H1 (cell line): Measurements from ENCODE around the gene BYSL. TPM values are rescaled to one million over a fixed set of nuclear protein-coding genes. Genes with fewer than 3 reads are reported as not detected.

Experiments
- ASH2L ChIP-seq: fragments of 200-600, 300-600 bp; sonication (generic); IDR thresholded peaks from one replicate; pipeline ENCODE4 v1.7.1; 2017; ENCODE audit warnings: low read length
- ATF2 ChIP-seq: IDR thresholded peaks from 2 replicates; pipeline ENCODE4 v1.6.1; 2012; ENCODE audit warnings: low read length, inconsistent platforms
- BACH1 ChIP-seq: IDR thresholded peaks from 2 replicates; pipeline ENCODE4 v1.6.1; 2012; ENCODE audit warnings: low read length, improper control_type of control experiment
- CBX5 ChIP-seq: fragments of 300-800, 300-1000 bp; sonication (generic); IDR thresholded peaks from 2 replicates; pipeline ENCODE4 v1.7.1; 2016; ENCODE audit warnings: antibody characterized with exemption, low read length, low read depth
- CBX8 ChIP-seq: fragments of 300-800, 300-1000 bp; sonication (generic); IDR thresholded peaks from 2 replicates; pipeline ENCODE4 v1.7.1; 2016; ENCODE audit warnings: low read depth, low read length, borderline replicate concordance
- CEBPB ChIP-seq: IDR thresholded peaks from 2 replicates; pipeline ENCODE4 v1.6.1; 2012; ENCODE audit warnings: low read depth, low read length
- CHD1 ChIP-seq: IDR thresholded peaks from 2 replicates; pipeline ENCODE4 v1.6.1; 2012; ENCODE audit warnings: low read depth, low read length, improper control_type of control experiment
- E2F6 ChIP-seq: IDR thresholded peaks from 2 replicates; pipeline ENCODE4 v1.6.1; 2012; ENCODE audit warnings: inconsistent platforms
- EZH2 ChIP-seq: fragments of 200-600 bp; sonication (generic); IDR thresholded peaks from 2 replicates; pipeline ENCODE4 v1.7.1; 2012; ENCODE audit warnings: low read depth, mild to moderate bottlenecking, moderate library complexity, low read length, inconsistent platforms; ENCODE audit not compliant: severe bottlenecking
- HDAC2 ChIP-seq, 2 experiments: fragments of 300-600 bp in 1 of 2; sonication (generic) in 1 of 2; IDR thresholded peaks; 2 replicates each; pipeline ENCODE4 v1.6.1; 2011 to 2012; ENCODE audit warnings: low read depth in 2 of 2, low read length in 2 of 2, mild to moderate bottlenecking in 2 of 2, moderate library complexity in 2 of 2, borderline replicate concordance in 1 of 2, inconsistent platforms in 1 of 2
- HDAC6 ChIP-seq: IDR thresholded peaks from one replicate; pipeline ENCODE4 v1.7.1; 2012; ENCODE audit warnings: low read depth, mild to moderate bottlenecking, inconsistent platforms, low read length, moderate library complexity
- JUND ChIP-seq: IDR thresholded peaks from 2 replicates; pipeline ENCODE4 v1.6.1; 2011; ENCODE audit warnings: mild to moderate bottlenecking, improper control_type of control experiment, low read length
- KDM1A ChIP-seq: fragments of 200-600, 300-600 bp; sonication (generic); IDR thresholded peaks from 2 replicates; pipeline ENCODE4 v1.7.1; 2016; ENCODE audit warnings: mild to moderate bottlenecking, low read length, borderline replicate concordance
- KDM4A ChIP-seq: IDR thresholded peaks from one replicate; pipeline ENCODE4 v1.7.1; 2012; ENCODE audit warnings: low read depth, mild to moderate bottlenecking, moderate library complexity, low read length, inconsistent platforms; ENCODE audit not compliant: severe bottlenecking
- KDM5A ChIP-seq: fragments of 200-600 bp; IDR thresholded peaks from 2 replicates; pipeline ENCODE4 v1.7.1; 2012; ENCODE audit warnings: mild to moderate bottlenecking, low read length, inconsistent platforms, mixed read lengths
- POLR2A ChIP-seq, 2 experiments: IDR thresholded peaks; 1 replicate in 1 of 2; 2 replicates in 1 of 2; pipeline ENCODE4 v1.6.1; 2011; ENCODE audit warnings: low read depth in 2 of 2, low read length in 2 of 2, mild to moderate bottlenecking in 2 of 2; ENCODE audit errors: control extremely low read depth in 1 of 2
- POU5F1 ChIP-seq: IDR thresholded peaks from 2 replicates; pipeline ENCODE4 v1.6.1; 2011; ENCODE audit warnings: low read depth, mild to moderate bottlenecking, low read length, moderate library complexity
- RFX5 ChIP-seq: IDR thresholded peaks from 2 replicates; pipeline ENCODE4 v1.6.1; 2011; ENCODE audit warnings: low read depth, low read length, improper control_type of control experiment, borderline replicate concordance
- RNF2 ChIP-seq: fragments of 200-900, 300-1000 bp; sonication (generic); IDR thresholded peaks from 2 replicates; pipeline ENCODE4 v1.7.1; 2016; ENCODE audit warnings: borderline replicate concordance, low read depth, mild to moderate bottlenecking, antibody characterized with exemption, low read length; ENCODE audit not compliant: poor library complexity, severe bottlenecking; ENCODE audit errors: missing control alignments
- SIN3A ChIP-seq, 2 experiments: IDR thresholded peaks in 1 of 2; conservative IDR thresholded peaks in 1 of 2; 2 replicates each; pipeline ENCODE4 v1.6.1; 2011 to 2012; ENCODE audit warnings: low read length in 2 of 2, improper control_type of control experiment in 1 of 2, low read depth in 1 of 2, mild to moderate bottlenecking in 1 of 2
- TAF1 ChIP-seq: IDR thresholded peaks from 2 replicates; pipeline ENCODE4 v1.6.1; 2011; ENCODE audit warnings: mild to moderate bottlenecking, low read depth, low read length
- polyA plus RNA-seq, 7 experiments: library from polyadenylated mRNA; depleted of rRNA in 3 of 7; stranded (reverse) in 5 of 7; unstranded in 2 of 7; fragments of >200 nt in 5 of 7; fragments of 200-250 nt in 2 of 7; gene quantifications; 1 replicate in 5 of 7; 2 replicates in 1 of 7; 4 replicates in 1 of 7; pipeline versions ENCODE4 v1.2.1 to v1.2.3, GENCODE V29; 2011 to 2013; ENCODE audit warnings: missing spikeins in 2 of 7, mixed read lengths in 2 of 7
- total RNA-seq: library from RNA; stranded (reverse); fragmentation: NEBNext Ultra II Directional; extraction: Animal tissue kit (Norgen Biotek cat#: 25700); gene quantifications from 2 replicates; pipeline ENCODE4 v1.2.1, GENCODE V29; 2021

Gene BYSL
- total and polyA plus RNA-seq, 2 of the 8 experiments (the other 6 are each of a cell fraction or from before 2014, with no cell fraction given), result 37.3 to 49.2 TPM

GRCh38 chr6:41965429-41966213 is 44.3 kb downstream of the BYSL start (continued):
- TF ChIP-seq BACH1 (0 out of 2 replicates have a peak, but pooled peaks have one; percentile 15), CBX8 (no peak), TAF1 (peak; percentile 70), RFX5 (no peak), KDM5A (no peak), RNF2 (no peak), SIN3A (conservative IDR thresholded peaks at IDR 0.05 in 1 of 2, IDR thresholded peaks at IDR 0.05 in 1 of 2; ENCODE audit: low read depth in 1 of 2, low read length in 2 of 2) (no peak), HDAC2 (IDR thresholded peaks at IDR 0.05; ENCODE audit: borderline replicate concordance in 1 of 2, low read depth in 2 of 2, low read length in 2 of 2) (peak; percentile 92 to 100; a peak in 3 of 4 replicates), KDM4A (no peak), CEBPB (no peak), POU5F1 (0 out of 2 replicates have a peak, but pooled peaks have one; percentile 22), ATF2 (peak; percentile 86), CHD1 (no peak), CBX5 (no peak), EZH2 (no peak), JUND (no peak), ASH2L (peak; percentile 92), HDAC6 (no peak), E2F6 (peak; percentile 10; the same call in 1 of the 2 replicates), KDM1A (peak; percentile 100), POLR2A (IDR thresholded peaks at IDR 0.05; ENCODE audit: control extremely low read depth in 1 of 2, low read depth in 2 of 2, low read length in 2 of 2) (peak in 1 of 2 experiments; percentile 66; a peak in 1 of 3 replicates)
